CD4-positive, alpha-beta T cell (primary cell): ENCODE results near the gene CPNE9. TPM values are rescaled to one million over a fixed set of nuclear protein-coding genes. Genes with fewer than 3 reads are reported as not detected.
"Not testable (repeated sequence)": the region's sequence is repeated elsewhere in the genome, so short reads cannot be mapped to it uniquely, and the experiment has no call there.

ENCODE experiments used
- ATAC-seq: fragments of 200-7000 bp; cut with Tn5 transposase; one replicate; pipeline ENCODE4 v1.10.0; 2022; ENCODE audit warnings: mild to moderate bottlenecking; ENCODE audit not compliant: poor library complexity
- CTCF ChIA-PET: fragments of 350-600 bp; sonication (Branson Sonifier 250); formaldehyde crosslinking; loops from one replicate; lab custom pipeline; 2021; ENCODE audit warnings: antibody characterized with exemption, inconsistent platforms; lab: Charles Lee
- POLR2A ChIA-PET: fragments of 350-600 bp; sonication (Branson Sonifier 250); formaldehyde crosslinking; loops from one replicate; lab custom pipeline; 2021; ENCODE audit warnings: antibody characterized with exemption, inconsistent platforms; lab: Charles Lee
- DNase-seq, 14 experiments: peaks; one replicate each; pipeline ENCODE4 v3.0.0-alpha.2; 2013 to 2020; ENCODE audit warnings: mixed read lengths in 2 of 14
- H3K27ac ChIP-seq, 2 donors: one replicate each; pipeline versions ENCODE4 v1.5.1 to v1.7.0; 2013; ENCODE audit warnings: low read length in 2 of 2, low read depth in 1 of 2, mild to moderate bottlenecking in 1 of 2
- H3K27me3 ChIP-seq, 2 experiments: 1 replicate in 1 of 2; 2 replicates in 1 of 2; pipeline versions ENCODE4 v1.6.1 to v1.7.0; 2013; ENCODE audit warnings: low read length in 2 of 2, control low read depth in 1 of 2, mild to moderate bottlenecking in 1 of 2, moderate library complexity in 1 of 2; ENCODE audit not compliant: insufficient read depth in 2 of 2, control insufficient read depth in 1 of 2
- H3K36me3 ChIP-seq: one replicate; pipeline ENCODE4 v1.6.1; 2013; ENCODE audit warnings: low read length, control low read depth; ENCODE audit not compliant: insufficient read depth
- H3K4me1 ChIP-seq: one replicate; pipeline ENCODE4 v1.6.1; 2013; ENCODE audit warnings: low read length, control low read depth; ENCODE audit not compliant: insufficient read depth
- H3K4me3 ChIP-seq: one replicate; pipeline ENCODE4 v1.5.1; 2013; ENCODE audit warnings: mild to moderate bottlenecking, low read length, moderate library complexity
- H3K9me3 ChIP-seq, 2 experiments: 1 replicate in 1 of 2; 2 replicates in 1 of 2; pipeline versions ENCODE4 v1.6.1 to v1.7.0; 2013; ENCODE audit warnings: low read length in 2 of 2, mild to moderate bottlenecking in 2 of 2, control low read depth in 1 of 2, moderate library complexity in 1 of 2; ENCODE audit not compliant: control insufficient read depth in 1 of 2, insufficient read depth in 1 of 2
- H3K27ac Mint-ChIP-seq: one replicate; pipeline ENCODE4 v1.8.0; 2020; ENCODE audit warnings: mixed read lengths
- H3K27me3 Mint-ChIP-seq: one replicate; pipeline ENCODE4 v1.8.0; 2021; ENCODE audit warnings: mixed read lengths
- H3K36me3 Mint-ChIP-seq: one replicate; pipeline ENCODE4 v1.8.0; 2021; ENCODE audit warnings: low read depth, mixed read lengths
- H3K4me1 Mint-ChIP-seq: one replicate; pipeline ENCODE4 v1.8.0; 2021; ENCODE audit warnings: low read depth, mixed read lengths
- H3K4me3 Mint-ChIP-seq: one replicate; pipeline ENCODE4 v1.8.0; 2020; ENCODE audit warnings: mild to moderate bottlenecking, mixed read lengths
- H3K9me3 Mint-ChIP-seq: one replicate; pipeline ENCODE4 v1.8.0; 2020; ENCODE audit warnings: mixed read lengths
- intact Hi-C, 2 experiments: fragments of 100-400 bp; cut with DNase I in 1 of 2; cut with micrococcal nuclease in 1 of 2; formaldehyde crosslinking; loops; one replicate each; pipeline versions ENCODE4 v1.15.1 to v1.9.0; 2023 to 2025; cut with DNase I, micrococcal nuclease
- total RNA-seq, 174 experiments: library from RNA in 2 of 174; stranded (reverse) in 2 of 174; gene quantifications; one replicate each; pipeline ENCODE4 v1.2.3 and lab custom pipeline; 2021 to 2026
- TF ChIP-seq, protein P1 (sequence below): fragments of 200-600 bp; IDR thresholded peaks from one replicate; pipeline ENCODE4 v1.8.0; 2022; ENCODE audit warnings: antibody characterized with exemption, mild to moderate bottlenecking

Gene CPNE9
- total RNA-seq, 2 experiments from 2014 or later = 0.33 to 0.45 TPM

- Mint-ChIP-seq H3K4me1 (peaks cover 18% of the 10 kb centered on the region), H3K9me3 (no peaks in the 10 kb centered on the region), H3K36me3 (no peaks in the 10 kb centered on the region), H3K4me3 (peak overlapping the region; percentile 12), H3K27ac (peak overlapping the region; percentile 16), H3K27me3 (no peaks in the 10 kb centered on the region)
- DNase-seq (no peak), ATAC-seq (no peak)
- ChIA-PET POLR2A (interaction anchor here (1.2 to 2.7 kb wide), 3 partner anchors 11 to 24 kb away, joined by 6 to 11 read pairs (median 7); partner anchors contain the start of genes ARPC4, OGG1 and TADA3), CTCF (no interaction called here)
- no peaks in the 10 kb centered on the region for H3K9me3 ChIP-seq
- H3K27ac ChIP-seq = no peak overlapping the region
- H3K27me3 ChIP-seq = no peaks in the 10 kb centered on the region
- H3K4me3 ChIP-seq = peak overlapping the region; percentile 53
- H3K36me3 ChIP-seq = no peaks in the 10 kb centered on the region
- intact Hi-C loops = no loop called here
- peaks cover 29% of the 10 kb centered on the region for H3K4me1 ChIP-seq
- TF ChIP-seq, protein P1, sequence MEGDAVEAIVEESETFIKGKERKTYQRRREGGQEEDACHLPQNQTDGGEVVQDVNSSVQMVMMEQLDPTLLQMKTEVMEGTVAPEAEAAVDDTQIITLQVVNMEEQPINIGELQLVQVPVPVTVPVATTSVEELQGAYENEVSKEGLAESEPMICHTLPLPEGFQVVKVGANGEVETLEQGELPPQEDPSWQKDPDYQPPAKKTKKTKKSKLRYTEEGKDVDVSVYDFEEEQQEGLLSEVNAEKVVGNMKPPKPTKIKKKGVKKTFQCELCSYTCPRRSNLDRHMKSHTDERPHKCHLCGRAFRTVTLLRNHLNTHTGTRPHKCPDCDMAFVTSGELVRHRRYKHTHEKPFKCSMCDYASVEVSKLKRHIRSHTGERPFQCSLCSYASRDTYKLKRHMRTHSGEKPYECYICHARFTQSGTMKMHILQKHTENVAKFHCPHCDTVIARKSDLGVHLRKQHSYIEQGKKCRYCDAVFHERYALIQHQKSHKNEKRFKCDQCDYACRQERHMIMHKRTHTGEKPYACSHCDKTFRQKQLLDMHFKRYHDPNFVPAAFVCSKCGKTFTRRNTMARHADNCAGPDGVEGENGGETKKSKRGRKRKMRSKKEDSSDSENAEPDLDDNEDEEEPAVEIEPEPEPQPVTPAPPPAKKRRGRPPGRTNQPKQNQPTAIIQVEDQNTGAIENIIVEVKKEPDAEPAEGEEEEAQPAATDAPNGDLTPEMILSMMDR = no peak
Measured at GRCh38 chr3:9769012-9769411, 65.4 kb downstream of the CPNE9 start.

- peak within 1 kb of the TSS; percentile 16 for H3K27ac Mint-ChIP-seq
- H3K9me3 ChIP-seq = no peaks in the 10 kb centered on the region
Measured at GRCh38 chr3:9769426-9770275, 66.0 kb downstream of the CPNE9 start, which contains the start of gene CAMK1. Gene CAMK1, minus strand, starts transcription at chr3:9769947. Its CDS starts 2,198 bp downstream, at chr3:9767749.

GRCh38 chr3:9770276-9770812 lies 66.7 kb downstream of the CPNE9 start:
- no peak for ATAC-seq
- ChIA-PET POLR2A (interaction anchor here (0.6 to 2.7 kb wide), 5 partner anchors 10 to 266 kb away, joined by 3 to 11 read pairs (median 6); partner anchors contain the start of genes ARPC4, OGG1 and TADA3), CTCF (no interaction called here)
- peak overlapping the region; percentile 53 for H3K4me3 ChIP-seq
- H3K4me1 ChIP-seq = peaks cover 29% of the 10 kb centered on the region
- H3K4me3 Mint-ChIP-seq = peak overlapping the region; percentile 35
- intact Hi-C loops = loop anchor here in 1 of 2 experiments (1.0 kb wide), 1 partner anchor 10 kb away; no protein-coding TSS in a partner anchor
- no peaks in the 10 kb centered on the region for H3K36me3 Mint-ChIP-seq
- no peaks in the 10 kb centered on the region for H3K27me3 ChIP-seq
- no peaks in the 10 kb centered on the region for H3K27me3 Mint-ChIP-seq
- no peaks in the 10 kb centered on the region for H3K9me3 Mint-ChIP-seq
- H3K27ac ChIP-seq = no peak overlapping the region
- TF ChIP-seq, protein P1 = no peak
- H3K36me3 ChIP-seq = no peaks in the 10 kb centered on the region
- H3K4me1 Mint-ChIP-seq = peaks cover 18% of the 10 kb centered on the region
- no peak overlapping the region for H3K27ac Mint-ChIP-seq
- no peak for DNase-seq
- no peaks in the 10 kb centered on the region for H3K9me3 ChIP-seq

More at GRCh38 chr3:9769426-9770275, 66.0 kb downstream of the CPNE9 start, which contains the start of gene CAMK1:
- Mint-ChIP-seq H3K27me3 (no peaks in the 10 kb centered on the region), H3K9me3 (no peaks in the 10 kb centered on the region), H3K36me3 (no peaks in the 10 kb centered on the region), H3K4me3 (peak within 1 kb of the TSS; percentile 35), H3K4me1 (peaks cover 18% of the 10 kb centered on the region)
- Histone ChIP-seq H3K4me3 (peak within 1 kb of the TSS; percentile 53), H3K27ac (no peak within 1 kb of the TSS), H3K4me1 (peaks cover 29% of the 10 kb centered on the region), H3K36me3 (no peaks in the 10 kb centered on the region), H3K27me3 (no peaks in the 10 kb centered on the region)
- peak; percentile 97 for ATAC-seq
- TF ChIP-seq, protein P1 = no peak
- peak; percentile 28 to 71 (median 48) for DNase-seq
- intact Hi-C loops = loop anchor here in 1 of 2 experiments (1.0 kb wide), 1 partner anchor 9 kb away; no protein-coding TSS in a partner anchor
- CTCF ChIA-PET = no interaction called here
- POLR2A ChIA-PET = interaction anchor here (0.6 to 2.7 kb wide), 5 partner anchors 11 to 267 kb away, joined by 3 to 11 read pairs (median 6); partner anchors contain the start of genes ARPC4, OGG1 and TADA3

- intact Hi-C loops, ATAC-seq, H3K9me3 ChIP-seq, DNase-seq, H3K4me3 ChIP-seq, H3K27ac Mint-ChIP-seq, H3K27me3 ChIP-seq, H3K36me3 ChIP-seq, H3K27ac ChIP-seq, H3K27me3 Mint-ChIP-seq, H3K9me3 Mint-ChIP-seq, H3K36me3 Mint-ChIP-seq: not testable (repeated sequence)
- H3K4me3 Mint-ChIP-seq = peak overlapping the region; percentile 49
- H3K4me1 Mint-ChIP-seq = peaks cover 18% of the 10 kb centered on the region
- POLR2A ChIA-PET = interaction anchor here (0.8 to 2.7 kb wide), 3 partner anchors 9 to 22 kb away, joined by 3 to 11 read pairs (median 7); partner anchors contain the start of genes ARPC4 and TADA3
- CTCF ChIA-PET = interaction anchor here (0.7 kb wide), 1 partner anchor 14 kb away, joined by 3 read pairs; no protein-coding TSS in a partner anchor
- peaks cover 29% of the 10 kb centered on the region for H3K4me1 ChIP-seq
Measured at GRCh38 chr3:9771007-9771406, 67.4 kb downstream of the CPNE9 start.
